Head of caudate nucleus (tissue), 42 donors: Measurements from ENCODE around the gene GRWD1.

Source experiments
- DNase-seq, 42 donors: peaks; one replicate each; pipeline versions ENCODE4 v3.0.0 to v3.0.0-alpha.2; 2020 to 2021; ENCODE audit warnings: mixed read lengths in 7 of 42
- intact Hi-C: fragments of 100-400 bp; cut with DNase I; formaldehyde crosslinking; loops from one replicate; pipeline ENCODE4 v1.15.0; 2022

The GRWD1 gene

DNA sequence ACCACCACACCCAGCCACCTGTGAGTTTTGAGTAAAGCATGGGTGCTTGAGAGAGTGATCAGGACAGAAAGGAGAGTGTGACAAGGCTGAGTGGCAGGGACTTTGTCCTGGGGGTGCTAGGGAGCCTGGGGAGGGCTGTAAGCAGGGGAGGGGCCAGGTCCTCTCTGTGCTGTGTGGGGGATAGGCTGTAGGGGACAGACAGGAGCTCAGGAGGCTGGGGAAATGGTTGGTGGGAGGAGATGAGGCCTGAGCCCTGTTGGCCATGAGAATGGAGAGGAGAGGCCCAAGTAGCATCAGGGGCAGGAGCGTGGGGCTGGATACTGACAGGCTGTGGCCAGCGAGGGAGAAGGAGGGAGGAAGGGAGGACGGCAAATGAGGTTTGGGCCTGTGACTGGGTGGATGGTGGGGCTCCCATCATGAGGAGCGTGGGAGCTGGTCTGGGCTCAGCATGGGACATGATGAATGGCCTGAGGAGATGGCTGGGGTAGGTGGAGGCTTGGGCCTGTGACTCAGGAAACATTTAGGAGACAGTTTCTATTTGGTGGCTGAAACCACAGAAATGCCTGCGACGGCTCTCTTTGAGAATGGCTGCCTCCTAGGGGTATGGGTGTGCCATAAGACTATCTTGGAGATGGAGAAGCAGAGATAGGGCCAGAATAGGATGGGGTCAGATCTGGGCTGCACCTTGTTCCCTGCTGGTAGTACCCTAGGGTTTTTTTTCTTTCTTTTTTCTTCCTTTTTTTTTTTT, 27.3 kb upstream of the GRWD1 start:
- no peak for DNase-seq
- intact Hi-C loops, result no loop called here

DNA sequence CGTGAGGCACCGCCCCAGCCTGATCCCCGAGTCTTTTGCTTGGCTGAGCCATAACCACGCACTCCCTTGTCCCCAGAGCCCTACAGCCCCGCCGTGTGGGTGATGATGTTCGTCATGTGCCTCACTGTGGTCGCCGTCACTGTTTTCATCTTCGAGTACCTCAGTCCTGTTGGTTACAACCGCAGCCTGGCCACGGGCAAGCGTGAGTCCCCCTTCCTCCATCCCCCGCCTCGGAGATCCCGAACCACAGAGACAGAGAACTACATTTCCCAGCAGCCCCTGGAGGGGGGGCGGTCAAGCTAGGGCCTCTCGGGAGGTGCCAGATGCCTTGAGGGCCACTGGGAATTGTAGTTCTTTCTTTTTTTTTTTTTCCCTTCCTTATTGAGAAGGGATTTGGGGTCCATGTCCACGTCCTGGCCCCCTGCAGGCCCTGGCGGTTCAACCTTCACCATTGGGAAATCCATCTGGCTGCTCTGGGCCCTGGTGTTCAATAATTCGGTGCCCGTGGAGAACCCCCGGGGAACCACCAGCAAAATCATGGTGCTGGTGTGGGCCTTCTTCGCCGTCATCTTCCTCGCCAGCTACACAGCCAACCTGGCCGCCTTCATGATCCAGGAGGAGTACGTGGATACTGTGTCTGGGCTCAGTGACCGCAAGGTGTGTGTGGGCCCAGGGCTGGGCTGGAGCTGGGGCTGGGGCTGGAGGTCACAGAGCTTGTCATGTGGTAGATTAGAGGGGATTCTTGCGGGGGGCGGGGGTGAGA, 26.4 kb upstream of the GRWD1 start:
- intact Hi-C loops, result no loop called here
- peak; percentile 27 to 82 (median 62) for DNase-seq

DNA sequence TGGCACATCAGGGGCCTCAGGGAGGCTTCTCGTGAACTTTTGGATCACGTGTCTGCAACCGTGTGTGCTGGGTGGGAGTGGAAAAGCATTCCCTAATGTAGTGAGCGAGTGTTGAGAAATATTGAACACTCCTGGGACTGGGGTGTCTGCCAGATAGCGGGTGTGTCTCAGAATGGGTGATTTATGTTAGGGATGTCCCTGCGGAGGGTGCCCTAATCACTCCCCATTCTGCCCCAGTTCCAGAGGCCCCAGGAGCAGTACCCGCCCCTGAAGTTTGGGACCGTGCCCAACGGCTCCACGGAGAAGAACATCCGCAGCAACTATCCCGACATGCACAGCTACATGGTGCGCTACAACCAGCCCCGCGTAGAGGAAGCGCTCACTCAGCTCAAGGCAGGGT, 24.2 kb upstream of the GRWD1 start:
- intact Hi-C loops, result no loop called here
- no peak for DNase-seq

DNA sequence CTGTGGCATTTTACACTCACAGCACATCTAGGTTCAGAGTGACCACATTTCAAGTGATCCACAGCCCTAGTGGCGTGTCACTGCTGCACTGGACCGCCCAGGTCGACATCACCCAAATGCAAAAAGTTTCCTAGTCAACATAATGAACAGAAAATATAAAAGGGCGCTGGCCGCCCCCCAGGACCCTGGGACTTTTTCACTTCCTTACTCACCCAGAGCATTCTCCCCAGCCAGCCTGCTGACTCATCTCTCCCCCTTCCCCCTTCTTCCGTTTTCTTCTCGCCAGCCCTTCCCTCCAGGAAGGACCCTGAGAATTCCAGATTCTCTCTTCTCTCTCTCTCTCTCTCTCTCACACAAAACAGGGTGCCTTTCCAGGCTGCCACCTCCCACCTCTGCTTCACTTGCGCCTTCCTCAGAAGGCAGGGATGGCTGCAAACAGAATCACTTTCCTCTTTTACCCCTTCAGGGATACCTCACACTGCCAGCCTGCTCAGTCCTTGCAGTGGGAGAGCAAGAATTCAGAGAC, 21.0 kb upstream of the GRWD1 start:
- DNase-seq, result peak in 14 of 42 donors; percentile 24 to 67 (median 32)

DNA sequence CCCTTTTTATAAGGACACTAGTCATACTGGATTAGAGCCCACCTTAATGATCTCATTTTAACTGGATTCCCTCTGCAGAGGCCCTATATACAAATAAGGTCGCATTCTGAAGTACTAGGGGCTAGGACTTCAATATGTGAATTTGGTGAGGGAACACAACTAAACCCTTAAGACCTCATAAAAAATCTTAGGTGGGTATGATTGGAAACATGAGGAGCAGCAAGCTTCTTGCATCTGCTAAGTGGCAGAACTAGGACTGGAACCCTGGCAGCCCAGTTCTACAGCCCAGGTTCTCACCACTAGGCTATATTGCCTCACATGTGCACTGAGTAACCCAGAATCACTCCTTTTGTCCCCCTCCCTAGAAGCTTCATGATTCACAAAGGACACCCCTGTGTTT, 17.1 kb upstream of the GRWD1 start:
- no peak for DNase-seq
- intact Hi-C loops, result no loop called here

More for the DNA sequence above, 21.0 kb upstream of the GRWD1 start:
- intact Hi-C loops, result no loop called here

DNA sequence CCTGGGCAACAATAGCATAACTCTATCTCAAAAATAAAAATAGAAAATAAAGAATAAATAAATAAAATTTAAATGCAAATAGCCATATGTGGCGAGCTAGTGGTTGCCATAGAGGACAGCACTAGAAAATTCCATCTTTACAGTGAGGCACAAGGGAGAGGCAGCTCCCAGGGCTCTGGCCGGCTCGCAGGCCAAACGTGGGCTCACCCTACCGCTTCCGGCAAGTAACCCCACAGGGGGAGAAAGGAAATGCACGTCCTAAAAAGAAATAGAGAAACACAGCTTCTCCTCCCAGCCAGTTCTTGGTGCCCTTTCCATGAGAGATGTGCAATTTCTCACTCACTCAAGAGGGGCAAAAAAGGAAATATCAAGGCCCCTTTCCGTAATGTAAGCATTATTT, 12.4 kb upstream of the GRWD1 start:
- intact Hi-C loops, result no loop called here
- DNase-seq, result no peak

DNA sequence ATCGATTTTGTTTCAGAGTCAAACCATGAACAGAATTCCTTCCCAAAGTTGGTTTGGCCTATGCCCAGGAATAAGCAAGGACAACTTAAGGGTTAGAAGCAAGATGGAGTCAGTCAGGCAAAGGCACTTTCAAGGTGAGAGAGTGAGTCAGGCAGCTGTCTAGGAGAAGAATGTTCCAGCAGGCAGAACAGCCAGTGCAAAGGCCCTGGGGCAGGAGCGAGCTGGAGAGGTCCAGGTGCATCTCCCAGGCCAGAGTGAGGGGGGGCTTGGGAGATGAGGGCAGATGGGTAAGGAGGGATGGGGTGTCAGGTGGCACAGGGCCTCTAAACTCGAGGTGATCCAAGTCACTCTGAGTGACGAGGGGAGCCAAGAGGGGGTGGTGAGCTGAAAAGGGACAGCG, 9.2 kb upstream of the GRWD1 start:
- intact Hi-C loops, result no loop called here

DNA sequence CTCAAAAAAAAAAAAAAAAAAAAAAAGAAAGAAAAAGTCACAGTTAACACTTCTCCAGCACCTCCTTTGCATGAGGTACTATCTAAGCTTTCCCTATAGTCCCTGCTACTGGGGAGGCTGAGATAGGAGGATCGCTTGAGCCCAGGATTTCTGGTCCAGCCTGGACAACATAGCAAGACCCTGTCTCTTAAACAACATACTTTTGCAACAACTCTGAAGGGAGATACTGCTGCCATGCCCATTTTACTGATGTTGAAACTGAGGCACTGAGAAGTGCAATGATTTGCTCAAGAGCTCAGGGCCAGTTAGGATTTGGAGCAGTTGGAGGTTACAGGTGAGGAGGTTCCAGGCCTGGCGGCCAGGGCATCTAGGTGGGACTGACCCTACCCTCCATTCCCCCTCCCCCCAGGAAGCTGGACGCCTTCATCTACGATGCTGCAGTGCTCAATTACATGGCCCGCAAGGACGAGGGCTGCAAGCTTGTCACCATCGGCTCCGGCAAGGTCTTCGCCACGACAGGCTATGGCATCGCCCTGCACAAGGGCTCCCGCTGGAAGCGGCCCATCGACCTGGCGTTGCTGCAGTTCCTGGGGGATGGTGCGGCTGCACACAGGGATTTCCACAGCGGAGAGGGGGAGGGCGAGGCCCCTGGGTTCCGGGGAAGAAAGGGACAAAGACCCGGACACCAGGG, 4.3 kb upstream of the GRWD1 start:
- intact Hi-C loops, result loop anchor here (10.0 kb wide), 1 partner anchor 47 kb away; the partner anchor contains the start of genes GRIN2D and KDELR1

More for the DNA sequence above, 9.2 kb upstream of the GRWD1 start:
- no peak for DNase-seq

DNA sequence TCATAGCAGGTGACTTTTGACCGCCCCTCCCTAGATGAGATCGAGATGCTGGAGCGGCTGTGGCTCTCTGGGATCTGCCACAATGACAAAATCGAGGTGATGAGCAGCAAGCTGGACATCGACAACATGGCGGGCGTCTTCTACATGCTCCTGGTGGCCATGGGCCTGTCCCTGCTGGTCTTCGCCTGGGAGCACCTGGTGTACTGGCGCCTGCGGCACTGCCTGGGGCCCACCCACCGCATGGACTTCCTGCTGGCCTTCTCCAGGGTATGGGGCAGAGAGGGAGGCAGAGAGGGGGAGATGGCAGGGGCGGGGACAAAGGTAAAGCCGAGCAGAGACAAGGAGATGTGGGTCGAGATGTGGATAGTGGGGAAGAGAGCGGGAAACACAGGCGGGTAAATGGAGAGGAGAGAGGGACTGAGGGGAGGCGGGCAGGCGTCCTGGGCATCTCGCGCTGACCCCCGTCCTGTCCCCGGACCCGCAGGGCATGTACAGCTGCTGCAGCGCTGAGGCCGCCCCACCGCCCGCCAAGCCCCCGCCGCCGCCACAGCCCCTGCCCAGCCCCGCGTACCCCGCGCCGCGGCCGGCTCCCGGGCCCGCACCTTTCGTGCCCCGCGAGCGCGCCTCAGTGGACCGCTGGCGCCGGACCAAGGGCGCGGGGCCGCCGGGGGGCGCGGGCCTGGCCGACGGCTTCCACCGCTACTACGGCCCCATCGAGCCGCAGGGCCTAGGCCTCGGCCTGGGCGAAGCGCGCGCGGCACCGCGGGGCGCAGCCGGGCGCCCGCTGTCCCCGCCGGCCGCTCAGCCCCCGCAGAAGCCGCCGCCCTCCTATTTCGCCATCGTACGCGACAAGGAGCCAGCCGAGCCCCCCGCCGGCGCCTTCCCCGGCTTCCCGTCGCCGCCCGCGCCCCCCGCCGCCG, 3.4 kb upstream of the GRWD1 start:
- DNase-seq, result no peak
- intact Hi-C loops, result loop anchor here (10.0 kb wide), 1 partner anchor 48 kb away; the partner anchor contains the start of genes GRIN2D and KDELR1

More for the DNA sequence above, 4.3 kb upstream of the GRWD1 start:
- no peak for DNase-seq

DNA sequence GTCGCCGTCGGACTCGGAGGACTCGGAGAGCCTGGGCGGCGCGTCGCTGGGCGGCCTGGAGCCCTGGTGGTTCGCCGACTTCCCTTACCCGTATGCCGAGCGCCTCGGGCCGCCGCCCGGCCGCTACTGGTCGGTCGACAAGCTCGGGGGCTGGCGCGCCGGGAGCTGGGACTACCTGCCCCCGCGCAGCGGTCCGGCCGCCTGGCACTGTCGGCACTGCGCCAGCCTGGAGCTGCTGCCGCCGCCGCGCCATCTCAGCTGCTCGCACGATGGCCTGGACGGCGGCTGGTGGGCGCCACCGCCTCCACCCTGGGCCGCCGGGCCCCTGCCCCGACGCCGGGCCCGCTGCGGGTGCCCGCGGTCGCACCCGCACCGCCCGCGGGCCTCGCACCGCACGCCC, 2.5 kb upstream of the GRWD1 start:
- DNase-seq, result no peak
- intact Hi-C loops, result loop anchor here (10.0 kb wide), 1 partner anchor 48 kb away; the partner anchor contains the start of genes GRIN2D and KDELR1

DNA sequence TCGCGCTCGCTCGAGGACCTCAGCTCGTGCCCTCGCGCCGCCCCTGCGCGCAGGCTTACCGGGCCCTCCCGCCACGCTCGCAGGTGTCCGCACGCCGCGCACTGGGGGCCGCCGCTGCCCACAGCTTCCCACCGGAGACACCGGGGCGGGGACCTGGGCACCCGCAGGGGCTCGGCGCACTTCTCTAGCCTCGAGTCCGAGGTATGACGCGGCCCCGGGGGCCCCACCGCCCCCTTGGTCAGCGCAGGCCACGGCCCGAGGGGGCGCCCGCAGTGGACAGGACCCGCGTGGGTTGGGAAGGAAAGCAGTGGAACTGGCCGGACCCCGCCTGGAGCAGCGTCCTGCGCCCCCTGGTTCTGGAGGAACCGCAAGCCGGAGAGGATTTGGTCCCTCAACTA, 2.1 kb upstream of the GRWD1 start:
- no peak for DNase-seq
- intact Hi-C loops, result loop anchor here (10.0 kb wide), 1 partner anchor 49 kb away; the partner anchor contains the start of genes GRIN2D and KDELR1

DNA sequence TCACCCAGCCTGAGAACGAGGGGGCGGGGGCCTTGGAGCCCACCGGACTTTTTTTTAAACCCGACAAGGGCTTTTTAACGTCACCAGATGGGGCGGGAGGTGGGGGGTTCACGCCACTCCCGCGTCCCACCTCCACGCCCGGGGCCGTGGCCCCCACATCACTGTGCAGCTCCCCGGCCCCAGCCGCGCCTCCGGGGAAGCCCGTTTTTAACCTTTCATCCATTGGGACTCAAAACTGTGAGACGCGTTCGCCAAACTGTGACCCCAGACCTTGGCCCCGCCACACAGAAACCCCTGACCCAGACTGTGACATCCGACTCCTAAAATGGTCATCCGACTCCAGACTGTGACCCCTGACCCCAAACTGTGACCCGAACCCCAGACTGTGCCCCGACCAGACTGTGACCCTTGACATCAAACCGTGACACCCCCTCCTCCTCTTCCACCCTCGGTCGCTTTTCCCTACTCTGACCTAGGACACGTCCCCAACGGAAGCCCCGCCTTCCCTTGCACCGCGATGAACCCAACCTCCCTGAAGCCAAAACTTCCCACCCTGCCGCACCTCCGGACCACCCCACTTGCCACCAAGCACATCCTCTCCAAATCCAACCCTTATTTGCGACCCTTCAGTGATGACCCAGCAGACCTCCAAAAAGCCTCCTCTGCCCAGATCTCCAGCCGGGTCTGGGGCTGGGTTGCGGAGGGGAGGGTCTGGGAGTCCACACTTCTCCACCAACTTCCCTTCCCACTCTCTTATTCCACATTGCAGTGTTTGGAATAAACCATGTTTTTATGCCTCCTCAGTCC, 1.5 kb upstream of the GRWD1 start:
- DNase-seq, result no peak
- intact Hi-C loops, result loop anchor here (10.0 kb wide), 1 partner anchor 50 kb away; the partner anchor contains the start of genes GRIN2D and KDELR1

DNA sequence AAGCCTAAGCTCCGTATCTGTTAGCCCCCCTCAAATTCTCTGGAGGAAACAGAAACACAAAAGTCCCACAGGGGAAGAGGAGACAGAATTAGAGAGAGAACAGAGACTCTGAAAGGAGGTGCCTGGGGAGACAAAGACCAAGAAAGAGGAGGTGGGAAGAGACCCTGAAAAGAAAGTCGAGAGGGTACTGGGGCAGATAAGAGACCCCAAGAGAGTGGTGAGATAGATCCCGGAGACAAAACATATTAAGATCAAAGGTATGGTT, 915 bp upstream of the GRWD1 start:
- no peak for DNase-seq
- intact Hi-C loops, result loop anchor here (10.0 kb wide), 1 partner anchor 50 kb away; the partner anchor contains the start of genes GRIN2D and KDELR1

DNA sequence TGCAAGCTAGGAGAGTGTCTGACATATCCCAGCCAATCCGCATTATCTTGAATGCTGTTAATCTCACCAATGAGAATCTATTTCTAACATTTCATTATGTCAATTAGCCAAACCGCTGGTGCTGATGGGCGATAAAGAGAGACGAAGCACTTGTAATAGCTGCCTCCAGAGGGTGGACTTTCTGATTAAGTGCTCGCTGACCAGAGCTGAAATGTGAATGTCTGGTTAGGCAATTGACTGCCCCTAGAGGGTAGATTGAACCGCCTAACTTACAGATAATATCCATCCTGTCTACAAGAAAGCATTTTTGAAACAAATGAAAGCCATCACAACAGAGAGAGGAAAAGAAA, 552 bp upstream of the GRWD1 start:
- DNase-seq, result peak in 27 of 42 donors; percentile 28 to 76 (median 46)
- intact Hi-C loops, result loop anchor here (10.0 kb wide), 1 partner anchor 50 kb away; the partner anchor contains the start of genes GRIN2D and KDELR1

DNA sequence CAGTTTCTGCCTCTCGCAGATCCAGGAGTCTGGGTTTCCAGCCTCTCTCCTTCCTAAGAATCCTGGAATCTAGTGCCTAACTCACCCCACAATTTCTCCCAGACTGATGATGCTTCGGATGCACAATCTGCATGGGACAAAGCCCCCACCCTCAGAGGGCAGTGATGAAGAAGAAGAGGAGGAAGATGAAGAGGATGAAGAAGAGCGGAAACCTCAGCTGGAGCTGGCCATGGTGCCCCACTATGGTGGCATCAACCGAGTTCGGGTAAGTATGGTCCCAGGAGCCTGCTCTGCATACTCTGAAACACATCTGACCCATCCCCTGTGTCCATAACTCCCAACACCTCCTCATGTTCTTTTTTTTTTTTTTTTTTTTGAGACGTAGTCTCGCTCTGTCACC, 796 bp downstream of the GRWD1 start:
- intact Hi-C loops, result loop anchor here (10.0 kb wide), 1 partner anchor 52 kb away; the partner anchor contains the start of genes GRIN2D and KDELR1

DNA sequence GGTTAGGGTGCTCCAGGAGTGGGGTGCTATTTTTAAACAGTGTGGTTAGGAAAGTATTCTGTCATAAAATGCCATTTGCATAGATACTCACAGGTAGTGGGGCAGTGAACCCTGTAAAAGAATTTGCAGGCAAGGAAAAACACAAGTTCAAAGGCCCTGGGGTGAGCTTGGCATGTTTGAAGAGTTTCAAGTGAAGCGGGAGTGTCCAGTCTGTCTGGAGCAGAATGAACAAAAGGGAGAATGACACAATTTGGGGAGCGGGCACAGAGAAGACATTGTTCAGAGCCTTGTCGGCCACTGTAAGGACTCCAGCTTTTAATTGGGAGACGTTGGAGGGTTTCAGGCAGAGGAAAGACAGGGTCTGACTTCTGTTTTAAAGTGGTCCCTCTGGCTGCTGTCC, 2.8 kb downstream of the GRWD1 start:
- intact Hi-C loops, result loop anchor here (10.0 kb wide), 1 partner anchor 54 kb away; the partner anchor contains the start of genes GRIN2D and KDELR1
- DNase-seq, result no peak

More for the DNA sequence above, 796 bp downstream of the GRWD1 start:
- no peak for DNase-seq

DNA sequence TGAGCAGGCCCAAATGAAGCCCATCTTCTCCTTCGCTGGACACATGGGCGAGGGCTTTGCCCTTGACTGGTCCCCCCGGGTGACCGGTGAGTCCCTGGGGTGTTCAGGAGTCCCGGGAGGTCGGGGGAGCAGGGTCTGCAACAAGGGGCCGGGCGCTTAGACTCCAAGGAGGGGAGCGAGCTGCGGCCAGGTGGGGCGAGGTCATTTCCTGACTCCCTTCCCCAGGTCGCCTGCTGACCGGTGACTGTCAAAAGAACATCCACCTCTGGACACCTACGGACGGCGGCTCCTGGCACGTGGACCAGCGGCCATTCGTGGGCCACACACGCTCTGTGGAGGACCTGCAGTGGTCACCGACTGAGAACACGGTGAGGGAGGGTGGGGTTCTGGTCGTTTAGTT, 4.7 kb downstream of the GRWD1 start:
- DNase-seq, result no peak
- intact Hi-C loops, result no loop called here
